Measurements from ENCODE around the gene CD44.

GRCh38 chr11:35116245-35116644 is 22.7 kb upstream of the CD44 start:
- TF ChIP-seq CTCF (IDR thresholded peaks at IDR 0.05; ENCODE audit: low read depth, low read length, missing input control) = no peak
- no peak for TF ChIP-seq REST (IDR thresholded peaks at IDR 0.05)
- TF ChIP-seq RAD21 (IDR thresholded peaks at IDR 0.05) = no peak
- TF ChIP-seq TAF1 (conservative IDR thresholded peaks at IDR 0.05) = no peak
- no peak for TF ChIP-seq GABPA (IDR thresholded peaks at IDR 0.05 in 1 of 2, conservative IDR thresholded peaks at IDR 0.05 in 1 of 2)
- no peak for TF ChIP-seq ATF3 (IDR thresholded peaks at IDR 0.05)
- no peak for TF ChIP-seq YY1 (IDR thresholded peaks at IDR 0.05)
- no peak for TF ChIP-seq HNF4G (IDR thresholded peaks at IDR 0.05)
